Thyroid gland (tissue), 4 donors: ENCODE measurements around the gene PCDHGB2. TPM values are rescaled to one million over a fixed set of nuclear protein-coding genes. Genes with fewer than 3 reads are reported as not detected.
"Not testable (repeated sequence)": the region's sequence is repeated elsewhere in the genome, so short reads cannot be mapped to it uniquely, and the experiment has no call there.

ENCODE experiments used
- DNase-seq, 2 donors: peaks; one replicate each; pipeline ENCODE4 v3.0.0-alpha.2; 2019
- H3K27ac ChIP-seq, 3 donors: fragments of 200-600 bp; sonication (generic); 1 replicate in 2 of 3; 2 replicates in 1 of 3; pipeline ENCODE4 v1.5.1; 2016 to 2019; ENCODE audit warnings: mild to moderate bottlenecking in 1 of 3, moderate library complexity in 1 of 3
- H3K27me3 ChIP-seq: fragments of 200-600 bp; sonication (generic); one replicate; pipeline ENCODE4 v1.5.1; 2019
- H3K36me3 ChIP-seq, 2 donors: fragments of 200-600 bp; sonication (generic); one replicate each; pipeline ENCODE4 v1.5.1; 2016 to 2019
- H3K4me1 ChIP-seq, 2 donors: fragments of 200-600 bp; sonication (generic); one replicate each; pipeline ENCODE4 v1.5.1; 2017 to 2019
- H3K4me3 ChIP-seq, 3 donors: fragments of 200-600 bp; sonication (generic); replicated peaks in 1 of 3; 1 replicate in 2 of 3; 2 replicates in 1 of 3; pipeline ENCODE4 v1.5.1; 2016; ENCODE audit warnings: mild to moderate bottlenecking in 1 of 3
- H3K9me3 ChIP-seq: fragments of 200-600 bp; sonication (generic); one replicate; pipeline ENCODE4 v1.5.1; 2017
- POLR2A ChIP-seq, 2 donors: fragments of 450-650 bp; IDR thresholded peaks; one replicate each; pipeline ENCODE4 v1.6.1; 2017; ENCODE audit warnings: antibody characterized with exemption in 2 of 2, mild to moderate bottlenecking in 2 of 2, moderate library complexity in 1 of 2
- WGBS, 2 donors: methylation state at CpG; one replicate each; pipeline ENCODE4 v1.1.5; 2017; 5-methylcytosine and 5-hydroxymethylcytosine counted together
- intact Hi-C: fragments of 100-400 bp; cut with DNase I; formaldehyde crosslinking; loops from one replicate; pipeline ENCODE4 v1.15.1; 2023
- total RNA-seq, 4 donors: library from RNA; depleted of rRNA; stranded (reverse); fragments of >200 nt; gene quantifications; one replicate each; pipeline ENCODE4 v1.2.3, GENCODE V29; 2016
- TF ChIP-seq, protein P1 (sequence below), 6 experiments: fragments of 200-600 bp in 3 of 6; fragments of 450-650 bp in 3 of 6; sonication (generic) in 3 of 6; IDR thresholded peaks; one replicate each; pipeline ENCODE4 v1.5.1; 2016 to 2019; ENCODE audit warnings: antibody characterized with exemption in 6 of 6, mild to moderate bottlenecking in 2 of 6, inconsistent platforms in 1 of 6, moderate library complexity in 1 of 6

The PCDHGB2 gene
- total RNA-seq, 4 donors from 2014 or later, result 4.4 to 7.6 (median 6.6) TPM

DNA sequence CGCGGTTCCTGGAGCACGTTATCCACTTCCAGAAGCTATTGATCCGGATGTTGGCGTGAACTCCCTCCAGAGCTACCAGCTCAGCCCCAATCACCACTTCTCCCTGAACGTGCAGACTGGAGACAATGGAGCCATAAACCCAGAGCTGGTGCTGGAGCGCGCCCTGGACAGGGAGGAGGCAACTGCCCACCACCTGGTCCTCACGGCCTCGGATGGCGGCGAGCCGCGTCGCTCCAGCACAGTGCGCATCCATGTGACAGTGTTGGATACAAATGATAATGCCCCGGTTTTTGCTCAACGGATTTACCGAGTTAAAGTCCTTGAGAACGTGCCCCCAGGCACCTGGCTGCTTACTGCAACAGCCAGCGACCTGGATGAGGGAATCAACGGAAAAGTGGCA, 43.6 kb downstream of the PCDHGB2 start:
- TF ChIP-seq, protein P1, sequence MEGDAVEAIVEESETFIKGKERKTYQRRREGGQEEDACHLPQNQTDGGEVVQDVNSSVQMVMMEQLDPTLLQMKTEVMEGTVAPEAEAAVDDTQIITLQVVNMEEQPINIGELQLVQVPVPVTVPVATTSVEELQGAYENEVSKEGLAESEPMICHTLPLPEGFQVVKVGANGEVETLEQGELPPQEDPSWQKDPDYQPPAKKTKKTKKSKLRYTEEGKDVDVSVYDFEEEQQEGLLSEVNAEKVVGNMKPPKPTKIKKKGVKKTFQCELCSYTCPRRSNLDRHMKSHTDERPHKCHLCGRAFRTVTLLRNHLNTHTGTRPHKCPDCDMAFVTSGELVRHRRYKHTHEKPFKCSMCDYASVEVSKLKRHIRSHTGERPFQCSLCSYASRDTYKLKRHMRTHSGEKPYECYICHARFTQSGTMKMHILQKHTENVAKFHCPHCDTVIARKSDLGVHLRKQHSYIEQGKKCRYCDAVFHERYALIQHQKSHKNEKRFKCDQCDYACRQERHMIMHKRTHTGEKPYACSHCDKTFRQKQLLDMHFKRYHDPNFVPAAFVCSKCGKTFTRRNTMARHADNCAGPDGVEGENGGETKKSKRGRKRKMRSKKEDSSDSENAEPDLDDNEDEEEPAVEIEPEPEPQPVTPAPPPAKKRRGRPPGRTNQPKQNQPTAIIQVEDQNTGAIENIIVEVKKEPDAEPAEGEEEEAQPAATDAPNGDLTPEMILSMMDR (IDR thresholded peaks at IDR 0.05), result no peak
- Histone ChIP-seq H3K4me1 (peaks cover 4 to 7% of the 10 kb centered on the region in 2 donors), H3K27ac (no peak overlapping the region), H3K36me3 (no peaks in the 10 kb centered on the region), H3K9me3 (no peaks in the 10 kb centered on the region), H3K27me3 (no peaks in the 10 kb centered on the region), H3K4me3 (no peak overlapping the region)
- intact Hi-C loops, result no loop called here
- DNase-seq, result no peak
- WGBS, 2 donors, result 24 to 26% methylated on average over 22 of the region's 22 CpGs

DNA sequence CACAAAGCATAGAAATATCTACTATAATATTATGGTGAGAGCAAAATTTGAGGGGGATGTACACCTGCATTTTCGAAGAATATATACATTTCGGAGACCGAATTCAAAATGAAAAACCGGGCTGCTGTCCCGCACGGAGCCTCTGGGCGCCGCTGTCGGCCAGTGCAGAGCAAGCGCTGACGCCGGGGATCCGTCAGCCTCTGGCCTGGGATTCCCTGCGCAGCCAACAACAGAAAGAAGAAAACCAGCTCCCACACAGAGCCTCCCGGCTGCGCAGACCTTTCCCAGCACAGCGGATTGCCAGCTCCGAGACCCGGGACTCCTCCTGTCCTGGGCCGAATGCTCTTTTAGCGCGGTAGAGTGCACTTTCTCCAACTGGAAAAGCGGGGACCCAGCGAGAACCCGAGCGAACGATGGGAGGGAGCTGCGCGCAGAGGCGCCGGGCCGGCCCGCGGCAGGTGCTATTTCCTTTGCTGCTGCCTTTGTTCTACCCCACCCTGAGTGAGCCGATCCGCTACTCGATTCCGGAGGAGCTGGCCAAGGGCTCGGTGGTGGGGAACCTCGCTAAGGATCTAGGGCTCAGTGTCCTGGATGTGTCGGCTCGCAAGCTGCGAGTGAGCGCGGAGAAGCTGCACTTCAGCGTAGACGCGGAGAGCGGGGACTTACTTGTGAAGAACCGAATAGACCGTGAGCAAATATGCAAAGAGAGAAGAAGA, 48.2 kb downstream of the PCDHGB2 start, which contains the start of gene PCDHGB6:
TSS of gene PCDHGB6 (plus strand) at position 232 of the 716 bp plus-strand sequence. CDS start at position 414, 182 bp downstream.
- H3K27ac ChIP-seq, H3K27me3 ChIP-seq, H3K4me1 ChIP-seq, H3K36me3 ChIP-seq, H3K9me3 ChIP-seq, intact Hi-C loops, H3K4me3 ChIP-seq: not testable (repeated sequence)
- WGBS, 2 donors, result 12 to 15% methylated on average over 31 to 40 of the region's 51 CpGs
- TF ChIP-seq, protein P1 (IDR thresholded peaks at IDR 0.05), result peak; percentile 32 to 58 (median 55)
- peak; percentile 58 to 62 for DNase-seq

DNA sequence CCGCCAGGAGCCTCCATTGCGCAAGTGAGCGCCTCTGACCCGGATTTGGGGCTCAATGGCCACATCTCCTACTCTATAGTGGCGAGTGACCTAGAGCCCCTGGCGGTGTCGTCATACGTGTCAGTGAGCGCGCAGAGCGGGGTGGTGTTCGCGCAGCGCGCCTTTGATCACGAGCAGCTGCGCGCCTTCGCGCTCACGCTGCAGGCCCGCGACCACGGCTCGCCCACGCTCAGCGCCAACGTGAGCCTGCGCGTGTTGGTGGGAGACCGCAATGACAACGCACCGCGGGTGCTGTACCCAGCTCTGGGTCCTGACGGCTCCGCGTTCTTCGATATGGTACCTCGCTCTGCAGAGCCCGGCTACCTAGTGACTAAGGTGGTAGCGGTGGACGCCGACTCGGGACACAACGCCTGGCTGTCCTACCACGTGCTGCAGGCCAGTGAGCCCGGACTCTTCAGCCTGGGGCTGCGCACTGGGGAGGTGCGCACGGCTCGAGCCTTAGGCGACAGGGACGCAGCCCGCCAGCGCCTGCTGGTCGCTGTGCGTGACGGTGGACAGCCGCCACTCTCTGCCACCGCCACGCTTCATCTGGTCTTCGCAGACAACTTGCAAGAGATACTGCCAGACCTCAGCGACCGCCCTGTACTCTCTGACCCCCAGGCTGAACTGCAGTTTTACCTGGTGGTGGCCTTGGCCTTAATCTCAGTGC, 50.0 kb downstream of the PCDHGB2 start:
- Histone ChIP-seq H3K27me3 (no peaks in the 10 kb centered on the region), H3K4me3 (no peak overlapping the region), H3K4me1 (no peaks in the 10 kb centered on the region), H3K9me3 (peaks cover 6% of the 10 kb centered on the region), H3K27ac (no peak overlapping the region), H3K36me3 (no peaks in the 10 kb centered on the region)
- DNase-seq, result no peak
- WGBS, 2 donors, result 22 to 28% methylated on average over 19 to 47 of the region's 64 CpGs
- intact Hi-C loops, result no loop called here
- no peak for TF ChIP-seq POLR2A (IDR thresholded peaks at IDR 0.05)
- TF ChIP-seq, protein P1 (IDR thresholded peaks at IDR 0.05), result no peak

DNA sequence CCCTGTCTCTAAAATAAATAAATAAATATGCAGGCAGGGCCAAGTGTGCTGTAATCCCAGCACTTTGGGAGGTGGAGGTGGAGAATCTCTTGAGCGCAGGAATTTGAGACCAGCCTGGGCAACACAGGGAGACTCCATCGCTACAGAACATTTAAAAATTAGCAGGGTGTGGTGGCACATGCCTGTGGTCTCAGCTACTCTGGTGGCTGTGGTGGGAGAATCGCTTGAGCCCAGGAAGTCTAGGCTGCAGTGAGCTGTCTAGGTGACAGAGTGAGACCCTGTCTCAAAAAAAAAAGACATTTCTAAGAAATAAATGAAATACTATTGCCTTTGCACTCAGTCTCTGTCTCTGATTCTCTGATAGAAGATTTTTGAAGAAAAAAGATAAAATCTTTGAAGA, 51.8 kb downstream of the PCDHGB2 start:
- intact Hi-C loops, result no loop called here
- Histone ChIP-seq H3K4me3 (no peak overlapping the region), H3K27ac (no peak overlapping the region), H3K27me3 (no peaks in the 10 kb centered on the region), H3K4me1 (no peaks in the 10 kb centered on the region), H3K9me3 (peaks cover 6% of the 10 kb centered on the region), H3K36me3 (no peaks in the 10 kb centered on the region)
- DNase-seq, result no peak
- TF ChIP-seq, protein P1 (IDR thresholded peaks at IDR 0.05), result no peak
- no peak for TF ChIP-seq POLR2A (IDR thresholded peaks at IDR 0.05)
- 67 to 81% methylated on average over 3 of the region's 3 CpGs for WGBS, 2 donors

Other genes starting within 250 kb of the PCDHGB2 start
- 1 to 10 TPM; 2.0 to 8.7 (median 3.5) TPM for gene PCDHB4, start 238.2 kb upstream of the PCDHGB2 start, total RNA-seq
- gene PCDHB5, start 224.8 kb upstream of the PCDHGB2 start, total RNA-seq, result 10 to 100 TPM in 2 of 4 donors, 1 to 10 TPM in 2; 7.1 to 21.4 (median 11.1) TPM
- gene PCDHB6, start 209.9 kb upstream of the PCDHGB2 start, total RNA-seq, result 1 to 10 TPM in 2 of 4 donors, under 1 TPM in 2; 0.13 to 2.4 (median 0.71) TPM
- gene PCDHB7, start 187.3 kb upstream of the PCDHGB2 start, total RNA-seq, result 1 to 10 TPM in 3 of 4 donors, under 1 TPM in 1; 0.67 to 2.8 (median 2.1) TPM
- gene PCDHB8, start 182.2 kb upstream of the PCDHGB2 start, total RNA-seq, result 1 to 10 TPM in 3 of 4 donors, under 1 TPM in 1; 0.67 to 2.6 (median 1.8) TPM
- gene PCDHB16, start 177.6 kb upstream of the PCDHGB2 start, total RNA-seq, result 1 to 10 TPM; 3.5 to 4.8 (median 4.1) TPM
- gene PCDHB9, start 172.8 kb upstream of the PCDHGB2 start, total RNA-seq, result 1 to 10 TPM; 2.0 to 3.9 (median 3.0) TPM
- 1 to 10 TPM; 1.6 to 3.1 (median 2.4) TPM for gene PCDHB10, start 167.6 kb upstream of the PCDHGB2 start, total RNA-seq
- gene PCDHB11, start 160.4 kb upstream of the PCDHGB2 start, total RNA-seq, result 1 to 10 TPM; 2.0 to 3.4 (median 2.5) TPM
- gene PCDHB12, start 151.3 kb upstream of the PCDHGB2 start, total RNA-seq, result 1 to 10 TPM; 1.1 to 3.6 (median 2.4) TPM
- 1 to 10 TPM; 4.0 to 7.2 (median 5.2) TPM for gene PCDHB13, start 146.1 kb upstream of the PCDHGB2 start, total RNA-seq
- gene PCDHB14, start 136.7 kb upstream of the PCDHGB2 start, total RNA-seq, result 1 to 10 TPM; 3.5 to 6.5 (median 4.0) TPM
- 1 to 10 TPM; 3.8 to 6.8 (median 5.5) TPM for gene PCDHB15, start 114.6 kb upstream of the PCDHGB2 start, total RNA-seq
- gene SLC25A2, start 55.9 kb upstream of the PCDHGB2 start, total RNA-seq, result 1 to 10 TPM in 2 of 4 donors, not detected in 2; 1.6 to 4.5 TPM
- gene TAF7, start 39.2 kb upstream of the PCDHGB2 start, total RNA-seq, result 10 to 100 TPM; 48.0 to 72.6 (median 60.9) TPM
- 1 to 10 TPM in 2 of 4 donors, under 1 TPM in 2; 0.40 to 1.3 (median 0.87) TPM for gene PCDHGA1, start 29.5 kb upstream of the PCDHGB2 start, total RNA-seq
- 1 to 10 TPM; 4.3 to 6.4 (median 5.6) TPM for gene PCDHGA2, start 21.2 kb upstream of the PCDHGB2 start, total RNA-seq
- gene PCDHGA3, start 16.2 kb upstream of the PCDHGB2 start, total RNA-seq, result 1 to 10 TPM; 3.0 to 4.7 (median 4.1) TPM
- gene PCDHGB1, start 9.9 kb upstream of the PCDHGB2 start, total RNA-seq, result 1 to 10 TPM; 3.9 to 7.5 (median 6.0) TPM
- gene PCDHGA4, start 5.0 kb upstream of the PCDHGB2 start, total RNA-seq, result 1 to 10 TPM; 3.5 to 7.7 (median 4.4) TPM
- 1 to 10 TPM; 3.5 to 5.3 (median 4.2) TPM for gene PCDHGA5, start 4.2 kb downstream of the PCDHGB2 start, total RNA-seq
- gene PCDHGB3, start 10.2 kb downstream of the PCDHGB2 start, total RNA-seq, result 1 to 10 TPM; 5.1 to 9.2 (median 5.8) TPM
- gene PCDHGA6, start 13.9 kb downstream of the PCDHGB2 start, total RNA-seq, result 1 to 10 TPM; 5.6 to 7.3 (median 5.8) TPM
- gene PCDHGA7, start 22.7 kb downstream of the PCDHGB2 start, total RNA-seq, result 1 to 10 TPM; 5.1 to 9.8 (median 7.8) TPM
- 10 to 100 TPM; 10.4 to 12.5 (median 10.4) TPM for gene PCDHGB4, start 27.7 kb downstream of the PCDHGB2 start, total RNA-seq
- 1 to 10 TPM; 2.9 to 5.8 (median 4.7) TPM for gene PCDHGA8, start 32.6 kb downstream of the PCDHGB2 start, total RNA-seq
- 10 to 100 TPM; 17.2 to 22.6 (median 20.2) TPM for gene PCDHGB5, start 38.0 kb downstream of the PCDHGB2 start, total RNA-seq
- 10 to 100 TPM in 3 of 4 donors, 1 to 10 TPM in 1; 9.7 to 12.1 (median 11.0) TPM for gene PCDHGA9, start 42.8 kb downstream of the PCDHGB2 start, total RNA-seq
- gene PCDHGB6, start 48.0 kb downstream of the PCDHGB2 start, total RNA-seq, result 10 to 100 TPM in 3 of 4 donors, 1 to 10 TPM in 1; 9.5 to 11.4 (median 10.9) TPM
- gene PCDHGA10, start 53.0 kb downstream of the PCDHGB2 start, total RNA-seq, result 10 to 100 TPM in 1 of 4 donors, 1 to 10 TPM in 3; 8.7 to 17.1 (median 9.3) TPM
- 10 to 100 TPM in 3 of 4 donors, 1 to 10 TPM in 1; 9.5 to 19.7 (median 11.3) TPM for gene PCDHGB7, start 57.7 kb downstream of the PCDHGB2 start, total RNA-seq
- 1 to 10 TPM; 8.0 to 9.5 (median 8.2) TPM for gene PCDHGA11, start 61.1 kb downstream of the PCDHGB2 start, total RNA-seq
- 10 to 100 TPM in 2 of 4 donors, 1 to 10 TPM in 2; 9.4 to 13.5 (median 10.7) TPM for gene PCDHGA12, start 70.5 kb downstream of the PCDHGB2 start, total RNA-seq
- 10 to 100 TPM; 24.7 to 31.5 (median 27.6) TPM for gene PCDHGC3, start 116.0 kb downstream of the PCDHGB2 start, total RNA-seq
- gene PCDHGC4, start 125.0 kb downstream of the PCDHGB2 start, total RNA-seq, result 10 to 100 TPM in 1 of 4 donors, 1 to 10 TPM in 3; 2.5 to 10.7 (median 4.8) TPM
- 1 to 10 TPM; 1.8 to 3.4 (median 2.1) TPM for gene PCDHGC5, start 129.1 kb downstream of the PCDHGB2 start, total RNA-seq